ENCODE data around the gene BCAS3.

GRCh38 chr17:61307905-61308886 lies 630.5 kb downstream of the BCAS3 start:
- TF ChIP-seq CTCF (IDR thresholded peaks at IDR 0.05) (no peak), ZFX (IDR thresholded peaks at IDR 0.05; ENCODE audit: borderline replicate concordance) (no peak)
